Nephron (organoid): ENCODE measurements around the gene LRRC46.

Experiments used
- H3K27ac Mint-ChIP-seq, 3 experiments: 2 replicates each; pipeline ENCODE4 v1.8.0; 2020; ENCODE audit warnings: mixed read lengths in 3 of 3, mild to moderate bottlenecking in 2 of 3, moderate library complexity in 1 of 3
- H3K27me3 Mint-ChIP-seq: 2 replicates; pipeline ENCODE4 v1.8.0; 2021; ENCODE audit warnings: low read depth, mild to moderate bottlenecking, moderate library complexity, mixed read lengths
- H3K36me3 Mint-ChIP-seq: 2 replicates; pipeline ENCODE4 v1.8.0; 2020; ENCODE audit warnings: low read depth, mixed read lengths
- H3K4me1 Mint-ChIP-seq: 2 replicates; pipeline ENCODE4 v1.8.0; 2020; ENCODE audit warnings: mixed read lengths
- H3K4me3 Mint-ChIP-seq, 3 experiments: 2 replicates each; pipeline ENCODE4 v1.8.0; 2020; ENCODE audit warnings: mild to moderate bottlenecking in 3 of 3, mixed read lengths in 3 of 3, moderate library complexity in 2 of 3
- H3K9me3 Mint-ChIP-seq: 2 replicates; pipeline ENCODE4 v1.8.0; 2020; ENCODE audit warnings: mixed read lengths
- CTCF ChIP-seq, 3 experiments: fragments of 200-600 bp; sonication (generic); IDR thresholded peaks; one replicate each; pipeline ENCODE4 v1.5.0; 2021; ENCODE audit warnings: antibody characterized with exemption in 3 of 3; ENCODE audit not compliant: unreplicated experiment in 3 of 3

The LRRC46 gene

GRCh38 chr17:47792979-47793378, 38.5 kb upstream of the LRRC46 start:
- no peaks in the 10 kb centered on the region for H3K36me3 Mint-ChIP-seq
- H3K27me3 Mint-ChIP-seq: peaks cover 87% of the 10 kb centered on the region
- no peaks in the 10 kb centered on the region for H3K4me1 Mint-ChIP-seq
- H3K4me3 Mint-ChIP-seq: no peak overlapping the region
- no peak overlapping the region for H3K27ac Mint-ChIP-seq
- H3K9me3 Mint-ChIP-seq: no peaks in the 10 kb centered on the region
- no peak for TF ChIP-seq CTCF (IDR thresholded peaks at IDR 0.05; ENCODE audit: unreplicated experiment in 3 of 3)

- Mint-ChIP-seq H3K27me3 (peaks cover 57% of the 10 kb centered on the region), H3K9me3 (no peaks in the 10 kb centered on the region), H3K4me1 (no peaks in the 10 kb centered on the region), H3K36me3 (no peaks in the 10 kb centered on the region), H3K27ac (no peak overlapping the region), H3K4me3 (no peak overlapping the region)
- no peak for TF ChIP-seq CTCF (IDR thresholded peaks at IDR 0.05; ENCODE audit: unreplicated experiment in 3 of 3)
These were observed 33.7 kb upstream of the LRRC46 start for GRCh38 chr17:47797797-47798196.

- H3K27ac Mint-ChIP-seq: no peak overlapping the region
- no peaks in the 10 kb centered on the region for H3K36me3 Mint-ChIP-seq
- TF ChIP-seq CTCF (IDR thresholded peaks at IDR 0.05; ENCODE audit: unreplicated experiment in 3 of 3): no peak
- peaks cover 47% of the 10 kb centered on the region for H3K27me3 Mint-ChIP-seq
- H3K4me3 Mint-ChIP-seq: no peak overlapping the region
- H3K9me3 Mint-ChIP-seq: no peaks in the 10 kb centered on the region
- peaks cover 5% of the 10 kb centered on the region for H3K4me1 Mint-ChIP-seq
These were observed 30.8 kb upstream of the LRRC46 start for GRCh38 chr17:47800686-47801085.

- Mint-ChIP-seq H3K4me1 (peaks cover 10% of the 10 kb centered on the region), H3K27ac (no peak overlapping the region), H3K4me3 (no peak overlapping the region)
These were observed 30.2 kb upstream of the LRRC46 start for GRCh38 chr17:47801176-47801765.

GRCh38 chr17:47801906-47802305, 29.6 kb upstream of the LRRC46 start:
- Mint-ChIP-seq H3K27ac (no peak overlapping the region), H3K36me3 (no peaks in the 10 kb centered on the region), H3K27me3 (peaks cover 42% of the 10 kb centered on the region), H3K4me1 (peaks cover 10% of the 10 kb centered on the region), H3K9me3 (no peaks in the 10 kb centered on the region), H3K4me3 (no peak overlapping the region)
- TF ChIP-seq CTCF (IDR thresholded peaks at IDR 0.05; ENCODE audit: unreplicated experiment in 3 of 3): no peak

More at GRCh38 chr17:47801176-47801765, 30.2 kb upstream of the LRRC46 start:
- no peak for TF ChIP-seq CTCF (IDR thresholded peaks at IDR 0.05; ENCODE audit: unreplicated experiment in 3 of 3)
- Mint-ChIP-seq H3K27me3 (peaks cover 42% of the 10 kb centered on the region), H3K36me3 (no peaks in the 10 kb centered on the region), H3K9me3 (no peaks in the 10 kb centered on the region)

GRCh38 chr17:47802341-47803022, 29.0 kb upstream of the LRRC46 start:
- Mint-ChIP-seq H3K4me3 (no peak overlapping the region), H3K27ac (no peak overlapping the region), H3K9me3 (no peaks in the 10 kb centered on the region), H3K4me1 (peaks cover 10% of the 10 kb centered on the region), H3K36me3 (no peaks in the 10 kb centered on the region), H3K27me3 (peaks cover 40% of the 10 kb centered on the region)
- TF ChIP-seq CTCF (IDR thresholded peaks at IDR 0.05; ENCODE audit: unreplicated experiment in 3 of 3): peak; percentile 50 to 62 (median 61)
